HCT116 (cell line): Measurements from ENCODE around the gene CEP170B. TPM values are rescaled to one million over a fixed set of nuclear protein-coding genes. Genes with fewer than 3 reads are reported as not detected.

ENCODE experiments used
- ATAC-seq: fragments of 200-7000 bp; cut with Tn5 transposase; 2 replicates; pipeline ENCODE4 v1.9.1; 2020; ENCODE audit warnings: mild to moderate bottlenecking, moderate library complexity
- BruUV-seq: library from RNA; stranded (reverse); fragments of 400-500 nt; replicated peaks from 2 replicates; lab custom pipeline; 2021; lab: Mats Ljungman, UMichigan
- CTCF ChIA-PET: fragments of 300-600 bp; sonication (Branson Sonifier 250); formaldehyde crosslinking; loops from one replicate; lab custom pipeline; 2021; ENCODE audit warnings: antibody characterized with exemption; lab: Charles Lee
- POLR2A ChIA-PET: fragments of 300-600, 350-600 bp; sonication (Branson Sonifier 250); formaldehyde crosslinking; loops from one replicate; lab custom pipeline; 2021; ENCODE audit warnings: antibody characterized with exemption; lab: Charles Lee
- RAD21 ChIA-PET, 2 experiments: fragments of 300-600 bp; sonication (Branson Sonifier 250); formaldehyde crosslinking; loops; one replicate each; lab custom pipeline; 2023; ENCODE audit warnings: low total read pairs in 2 of 2; ENCODE audit not compliant: uncharacterized antibody in 2 of 2, unreplicated experiment in 2 of 2, low non-redundant PET in 1 of 2; lab: Charles Lee
- DNase-seq: peaks from one replicate; pipeline ENCODE4 v3.0.0-alpha.2; 2010; ENCODE audit warnings: low read depth, low spot score
- H2AFZ ChIP-seq: fragments of 200-600 bp; shearing (Covaris generic), sonication (generic); 2 replicates; pipeline ENCODE4 v1.6.1; 2017; ENCODE audit warnings: low read depth, mixed run types, mixed read lengths, antibody characterized with exemption, low read length; ENCODE audit not compliant: poor library complexity, severe bottlenecking
- H3K27ac ChIP-seq: 2 replicates; pipeline ENCODE4 v1.5.1; 2012; ENCODE audit warnings: low read depth, low read length
- H3K27me3 ChIP-seq: fragments of 200-600 bp; sonication (generic); 2 replicates; pipeline ENCODE4 v1.6.1; 2016; ENCODE audit warnings: mixed run types, low read length, mixed read lengths; ENCODE audit not compliant: insufficient read depth
- H3K36me3 ChIP-seq, 2 experiments: fragments of 200-500 bp in 1 of 2; fragments of 200-600 bp in 1 of 2; sonication (Bioruptor generic) in 1 of 2; sonication (generic) in 1 of 2; 2 replicates each; pipeline versions ENCODE4 v1.5.1 to v1.6.1; 2014 to 2016; ENCODE audit warnings: low read length in 2 of 2, inconsistent platforms in 1 of 2, mixed read lengths in 1 of 2, mixed run types in 1 of 2; ENCODE audit not compliant: insufficient read depth in 2 of 2, control insufficient read depth in 1 of 2
- H3K4me1 ChIP-seq, 2 experiments: fragments of 200-600 bp in 1 of 2; sonication (generic) in 1 of 2; 2 replicates each; pipeline versions ENCODE4 v1.5.1 to v1.6.1; 2012 to 2017; ENCODE audit warnings: low read length in 2 of 2, inconsistent platforms in 1 of 2, mild to moderate bottlenecking in 1 of 2, mixed read lengths in 1 of 2, mixed run types in 1 of 2, moderate library complexity in 1 of 2; ENCODE audit not compliant: insufficient read depth in 2 of 2, control insufficient read depth in 1 of 2
- H3K4me2 ChIP-seq: fragments of 200-600 bp; sonication (generic); 2 replicates; pipeline ENCODE4 v1.6.1; 2017; ENCODE audit warnings: mixed run types, low read length, mixed read lengths
- H3K4me3 ChIP-seq, 2 experiments: fragments of 200-600 bp in 1 of 2; sonication (generic) in 1 of 2; replicated peaks in 1 of 2; 2 replicates each; pipeline ENCODE4 v1.5.1; 2011 to 2016; ENCODE audit warnings: low read length in 2 of 2, control low read depth in 1 of 2, low read depth in 1 of 2, mild to moderate bottlenecking in 1 of 2, mixed read lengths in 1 of 2, mixed run types in 1 of 2
- H3K79me2 ChIP-seq: fragments of 200-600 bp; sonication (generic); 2 replicates; pipeline ENCODE4 v1.6.1; 2017; ENCODE audit warnings: mild to moderate bottlenecking, mixed run types, low read length, moderate library complexity, mixed read lengths; ENCODE audit not compliant: insufficient read depth
- H3K9ac ChIP-seq: fragments of 200-600 bp; sonication (generic); 2 replicates; pipeline ENCODE4 v1.6.1; 2016; ENCODE audit warnings: low read length, mixed read lengths
- H3K9me2 ChIP-seq: fragments of 200-600 bp; sonication (generic), shearing (Covaris generic); 2 replicates; pipeline ENCODE4 v1.6.1; 2017; ENCODE audit warnings: mixed run types, mild to moderate bottlenecking, moderate library complexity; ENCODE audit not compliant: insufficient read depth
- H3K9me3 ChIP-seq, 2 experiments: fragments of 200-500 bp in 1 of 2; fragments of 200-600 bp in 1 of 2; sonication (Bioruptor generic) in 1 of 2; sonication (generic) in 1 of 2; 2 replicates each; pipeline ENCODE4 v1.6.1; 2014 to 2017; ENCODE audit warnings: low read length in 2 of 2, mixed read lengths in 2 of 2, inconsistent platforms in 1 of 2, low read depth in 1 of 2, mild to moderate bottlenecking in 1 of 2, mixed run types in 1 of 2, moderate library complexity in 1 of 2; ENCODE audit not compliant: control insufficient read depth in 1 of 2, insufficient read depth in 1 of 2
- H4K20me1 ChIP-seq: fragments of 200-600 bp; sonication (generic), shearing (Covaris generic); 2 replicates; pipeline ENCODE4 v1.6.1; 2017; ENCODE audit warnings: mixed run types, mild to moderate bottlenecking, moderate library complexity; ENCODE audit not compliant: insufficient read depth
- CEBPB ChIP-seq: IDR thresholded peaks from 2 replicates; pipeline ENCODE4 v1.6.1; 2012; ENCODE audit warnings: low read depth
- FOSL1 ChIP-seq: IDR thresholded peaks from 2 replicates; pipeline ENCODE4 v1.6.1; 2012; ENCODE audit warnings: low read depth
- RAD21 ChIP-seq: IDR thresholded peaks from 2 replicates; pipeline ENCODE4 v1.6.1; 2012; ENCODE audit warnings: low read depth, mild to moderate bottlenecking
- SP1 ChIP-seq: IDR thresholded peaks from 2 replicates; pipeline ENCODE4 v1.6.1; 2012; ENCODE audit warnings: low read depth
- ZNF274 ChIP-seq: fragments of 200-500 bp; sonication (Bioruptor generic); IDR thresholded peaks from 2 replicates; pipeline ENCODE4 v1.6.1; 2014; ENCODE audit warnings: mild to moderate bottlenecking, low read depth, low read length, inconsistent platforms
- intact Hi-C: fragments of 100-400 bp; cut with micrococcal nuclease; formaldehyde crosslinking; loops from 2 replicates; pipeline ENCODE4 v1.10.0; 2022
- total RNA-seq: library from RNA; stranded (reverse); gene quantifications from one replicate; pipeline ENCODE4 v1.2.1, GENCODE V29; 2021; ENCODE audit not compliant: unreplicated experiment
- TF ChIP-seq, protein P1 (sequence below), 3 experiments: fragments of 200-600 bp in 1 of 3; sonication (generic) in 1 of 3; IDR thresholded peaks in 2 of 3; conservative IDR thresholded peaks in 1 of 3; 2 replicates each; pipeline ENCODE4 v1.5.1; 2012 to 2017; ENCODE audit warnings: low read depth in 2 of 3, low read length in 2 of 3, antibody characterized with exemption in 1 of 3, borderline replicate concordance in 1 of 3, control low read depth in 1 of 3, mild to moderate bottlenecking in 1 of 3, mixed read lengths in 1 of 3, mixed run types in 1 of 3, moderate library complexity in 1 of 3; ENCODE audit not compliant: insufficient read depth in 1 of 3
- TF ChIP-seq, protein P2 (sequence below): IDR thresholded peaks from 2 replicates; pipeline ENCODE4 v1.6.1; 2012

Gene CEP170B
- total RNA-seq, 1 experiment from 2014 or later: 45.9 TPM

- no peak for TF ChIP-seq CEBPB
Measured at GRCh38 chr14:104928391-104929133, 63.5 kb downstream of the CEP170B start (continued).

GRCh38 chr14:104929268-104930230 lies 64.5 kb downstream of the CEP170B start:
- Histone ChIP-seq H4K20me1 (no peaks in the 10 kb centered on the region), H3K4me3 (no peak overlapping the region), H3K9me2 (no peaks in the 10 kb centered on the region), H3K9ac (no peak overlapping the region), H3K27ac (no peak overlapping the region), H3K4me2 (no peak overlapping the region), H3K79me2 (no peaks in the 10 kb centered on the region), H3K27me3 (no peaks in the 10 kb centered on the region), H3K36me3 (no peaks in the 10 kb centered on the region), H3K4me1 (peaks cover 0 to 7% of the 10 kb centered on the region in 2 experiments; a peak in 1 of 4 replicates), H3K9me3 (no peaks in the 10 kb centered on the region; a peak in 1 of 4 replicates), H2AFZ (no peak overlapping the region)
- ChIA-PET POLR2A (interaction anchor here (0.6 kb wide), 1 partner anchor 65 kb away, joined by 4 read pairs; no protein-coding TSS in a partner anchor), RAD21 (no interaction called here), CTCF (no interaction called here)
- intact Hi-C loops: no loop called here
- BruUV-seq: no TSS peak
- DNase-seq (no peak), ATAC-seq (no peak)
- TF ChIP-seq, protein P1, sequence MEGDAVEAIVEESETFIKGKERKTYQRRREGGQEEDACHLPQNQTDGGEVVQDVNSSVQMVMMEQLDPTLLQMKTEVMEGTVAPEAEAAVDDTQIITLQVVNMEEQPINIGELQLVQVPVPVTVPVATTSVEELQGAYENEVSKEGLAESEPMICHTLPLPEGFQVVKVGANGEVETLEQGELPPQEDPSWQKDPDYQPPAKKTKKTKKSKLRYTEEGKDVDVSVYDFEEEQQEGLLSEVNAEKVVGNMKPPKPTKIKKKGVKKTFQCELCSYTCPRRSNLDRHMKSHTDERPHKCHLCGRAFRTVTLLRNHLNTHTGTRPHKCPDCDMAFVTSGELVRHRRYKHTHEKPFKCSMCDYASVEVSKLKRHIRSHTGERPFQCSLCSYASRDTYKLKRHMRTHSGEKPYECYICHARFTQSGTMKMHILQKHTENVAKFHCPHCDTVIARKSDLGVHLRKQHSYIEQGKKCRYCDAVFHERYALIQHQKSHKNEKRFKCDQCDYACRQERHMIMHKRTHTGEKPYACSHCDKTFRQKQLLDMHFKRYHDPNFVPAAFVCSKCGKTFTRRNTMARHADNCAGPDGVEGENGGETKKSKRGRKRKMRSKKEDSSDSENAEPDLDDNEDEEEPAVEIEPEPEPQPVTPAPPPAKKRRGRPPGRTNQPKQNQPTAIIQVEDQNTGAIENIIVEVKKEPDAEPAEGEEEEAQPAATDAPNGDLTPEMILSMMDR (IDR thresholded peaks at IDR 0.05 in 2 of 3, conservative IDR thresholded peaks at IDR 0.05 in 1 of 3; ENCODE audit: borderline replicate concordance in 1 of 3, insufficient read depth in 1 of 3, low read depth in 2 of 3, low read length in 2 of 3): no peak
- TF ChIP-seq CEBPB (no peak), RAD21 (no peak), ZNF274 (no peak), SP1 (no peak), FOSL1 (no peak)
- TF ChIP-seq, protein P2, sequence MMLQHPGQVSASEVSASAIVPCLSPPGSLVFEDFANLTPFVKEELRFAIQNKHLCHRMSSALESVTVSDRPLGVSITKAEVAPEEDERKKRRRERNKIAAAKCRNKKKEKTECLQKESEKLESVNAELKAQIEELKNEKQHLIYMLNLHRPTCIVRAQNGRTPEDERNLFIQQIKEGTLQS: no peak
